Lower leg skin (tissue), 4 donors: ENCODE measurements around the gene LNP1. TPM values are rescaled to one million over a fixed set of nuclear protein-coding genes. Genes with fewer than 3 reads are reported as not detected.

Experiments used
- DNase-seq, 2 donors: peaks; one replicate each; pipeline ENCODE4 v3.0.0-alpha.2; 2019; ENCODE audit warnings: low spot score in 2 of 2
- H3K4me3 ChIP-seq: fragments of 200-600 bp; sonication (generic); 2 replicates; pipeline ENCODE4 v1.5.1; 2017; ENCODE audit warnings: mild to moderate bottlenecking, low read depth; ENCODE audit not compliant: poor library complexity, severe bottlenecking
- POLR2A ChIP-seq, 2 donors: fragments of 450-650 bp; IDR thresholded peaks; one replicate each; pipeline ENCODE4 v1.6.1; 2016 to 2017; ENCODE audit warnings: antibody characterized with exemption in 2 of 2, mild to moderate bottlenecking in 1 of 2, moderate library complexity in 1 of 2
- WGBS, 2 donors: methylation state at CpG; one replicate each; pipeline ENCODE4 v1.1.5; 2018; 5-methylcytosine and 5-hydroxymethylcytosine counted together
- intact Hi-C: fragments of 100-400 bp; cut with DNase I; formaldehyde crosslinking; loops from one replicate; pipeline ENCODE4 v1.15.0; 2023; ENCODE audit warnings: low total_unique reads
- total RNA-seq, 4 donors: library from RNA; depleted of rRNA; stranded (reverse); fragments of >200 nt; gene quantifications; one replicate each; pipeline ENCODE4 v1.1.0, GENCODE V29; 2016
- TF ChIP-seq, protein P1 (sequence below), 3 donors: fragments of 450-650 bp; IDR thresholded peaks; one replicate each; pipeline ENCODE4 v1.5.1; 2016; ENCODE audit warnings: antibody characterized with exemption in 3 of 3, mild to moderate bottlenecking in 3 of 3, moderate library complexity in 2 of 3

The LNP1 gene
- total RNA-seq, 4 donors from 2014 or later: 0.19 to 1.7 (median 0.85) TPM

- no peak for DNase-seq
- intact Hi-C loops: no loop called here
These were observed 6.7 kb downstream of the LNP1 start for GRCh38 chr3:100407977-100408532.

GRCh38 chr3:100411091-100411982 is 10.0 kb downstream of the LNP1 start:
- H3K4me3 ChIP-seq: no peak overlapping the region
- no peak for DNase-seq
- WGBS, 2 donors: 98 to 100% methylated on average over 2 of the region's 2 CpGs
- intact Hi-C loops: no loop called here
- TF ChIP-seq, protein P1, sequence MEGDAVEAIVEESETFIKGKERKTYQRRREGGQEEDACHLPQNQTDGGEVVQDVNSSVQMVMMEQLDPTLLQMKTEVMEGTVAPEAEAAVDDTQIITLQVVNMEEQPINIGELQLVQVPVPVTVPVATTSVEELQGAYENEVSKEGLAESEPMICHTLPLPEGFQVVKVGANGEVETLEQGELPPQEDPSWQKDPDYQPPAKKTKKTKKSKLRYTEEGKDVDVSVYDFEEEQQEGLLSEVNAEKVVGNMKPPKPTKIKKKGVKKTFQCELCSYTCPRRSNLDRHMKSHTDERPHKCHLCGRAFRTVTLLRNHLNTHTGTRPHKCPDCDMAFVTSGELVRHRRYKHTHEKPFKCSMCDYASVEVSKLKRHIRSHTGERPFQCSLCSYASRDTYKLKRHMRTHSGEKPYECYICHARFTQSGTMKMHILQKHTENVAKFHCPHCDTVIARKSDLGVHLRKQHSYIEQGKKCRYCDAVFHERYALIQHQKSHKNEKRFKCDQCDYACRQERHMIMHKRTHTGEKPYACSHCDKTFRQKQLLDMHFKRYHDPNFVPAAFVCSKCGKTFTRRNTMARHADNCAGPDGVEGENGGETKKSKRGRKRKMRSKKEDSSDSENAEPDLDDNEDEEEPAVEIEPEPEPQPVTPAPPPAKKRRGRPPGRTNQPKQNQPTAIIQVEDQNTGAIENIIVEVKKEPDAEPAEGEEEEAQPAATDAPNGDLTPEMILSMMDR (IDR thresholded peaks at IDR 0.05): no peak
- TF ChIP-seq POLR2A (IDR thresholded peaks at IDR 0.05): no peak

More at GRCh38 chr3:100407977-100408532, 6.7 kb downstream of the LNP1 start:
- no peak overlapping the region for H3K4me3 ChIP-seq
- WGBS, 2 donors: 92 to 100% methylated on average over 4 of the region's 4 CpGs
- TF ChIP-seq, protein P1 (IDR thresholded peaks at IDR 0.05): no peak
- no peak for TF ChIP-seq POLR2A (IDR thresholded peaks at IDR 0.05)

DNA sequence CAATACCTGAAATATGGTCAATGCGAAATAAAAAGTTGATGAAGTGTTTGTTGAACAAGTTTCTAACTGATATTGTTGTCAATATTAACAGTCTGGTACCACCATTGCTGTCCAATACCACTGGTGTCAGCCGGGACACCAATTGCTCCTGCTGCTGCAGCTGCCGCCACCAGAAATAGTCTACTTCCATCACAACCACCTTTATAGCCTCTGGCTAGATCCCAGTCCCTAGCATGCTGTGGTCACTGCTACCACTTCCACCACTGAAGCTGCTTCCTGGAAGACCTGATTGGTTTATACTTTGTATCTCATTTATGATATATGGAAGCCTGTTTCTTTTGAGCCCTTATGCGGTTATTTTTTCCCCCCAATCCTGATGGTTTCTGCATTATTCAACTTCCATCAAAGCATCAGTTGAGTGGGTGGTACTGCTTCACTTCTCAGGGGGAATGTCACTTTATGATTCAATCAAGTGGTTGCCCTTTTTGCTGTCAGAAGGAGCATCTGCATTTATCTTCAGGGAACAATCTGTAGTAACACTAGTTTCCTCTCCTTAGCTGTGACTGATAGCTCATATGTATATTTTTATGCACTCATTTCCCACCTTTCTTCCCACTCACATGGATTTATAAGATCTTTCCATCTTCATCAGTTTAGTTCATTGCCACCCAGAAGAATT is 11.7 kb downstream of the LNP1 start:
- no peak for TF ChIP-seq POLR2A (IDR thresholded peaks at IDR 0.05)
- TF ChIP-seq, protein P1 (IDR thresholded peaks at IDR 0.05): no peak
- WGBS, 2 donors: 80 to 99% methylated on average over 4 of the region's 4 CpGs
- DNase-seq: no peak

GRCh38 chr3:100413613-100414012 is 12.3 kb downstream of the LNP1 start:
- TF ChIP-seq, protein P1 (IDR thresholded peaks at IDR 0.05): no peak
- TF ChIP-seq POLR2A (IDR thresholded peaks at IDR 0.05): no peak
- DNase-seq: no peak
- WGBS, 2 donors: 90 to 97% methylated on average over 2 of the region's 2 CpGs
- H3K4me3 ChIP-seq: no peak overlapping the region
- intact Hi-C loops: no loop called here

More for the DNA sequence above, 11.7 kb downstream of the LNP1 start:
- no peak overlapping the region for H3K4me3 ChIP-seq
- intact Hi-C loops: no loop called here

DNA sequence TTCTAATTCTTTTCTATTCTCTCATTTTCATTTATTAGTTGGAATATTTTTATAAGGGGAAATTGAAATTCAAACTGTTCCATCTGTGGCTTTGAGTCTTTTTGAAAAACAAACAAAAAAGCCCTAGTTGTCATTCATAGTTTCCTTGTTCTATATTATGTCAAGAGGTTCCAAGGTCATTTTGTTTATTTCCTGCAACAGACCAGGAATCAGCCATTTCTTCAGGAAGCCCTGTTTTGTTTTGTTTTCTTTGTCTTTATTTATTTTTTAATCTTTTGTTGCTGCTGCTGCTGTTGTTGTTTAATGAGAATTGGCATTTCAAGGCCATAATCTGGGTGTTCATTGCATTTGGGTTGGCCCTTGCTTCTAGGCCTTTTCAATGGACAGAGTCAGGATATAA is 14.8 kb downstream of the LNP1 start:
- intact Hi-C loops: no loop called here
- no peak for TF ChIP-seq POLR2A (IDR thresholded peaks at IDR 0.05)
- TF ChIP-seq, protein P1 (IDR thresholded peaks at IDR 0.05): no peak
- no peak overlapping the region for H3K4me3 ChIP-seq
- no peak for DNase-seq
